ENCODE results near the gene LRP3.
"Not testable (repeated sequence)": the region's sequence is repeated elsewhere in the genome, so short reads cannot be mapped to it uniquely, and the experiment has no call there.

The LRP3 gene

GRCh38 chr19:33187183-33187540, 7.0 kb upstream of the LRP3 start:
- no peak overlapping the region for H3K4me3 ChIP-seq (ENCODE audit: low read depth, low read length)
- no peaks in the 10 kb centered on the region for H3K4me1 ChIP-seq
- no peak for DNase-seq
- no peaks in the 10 kb centered on the region for H3K27me3 ChIP-seq
- no peaks in the 10 kb centered on the region for H3K36me3 ChIP-seq
- H3K9me3 ChIP-seq = no peaks in the 10 kb centered on the region
- TF ChIP-seq CTCF (IDR thresholded peaks at IDR 0.05; ENCODE audit: low read depth, low read length) = no peak

GRCh38 chr19:33189453-33189852, 4.7 kb upstream of the LRP3 start:
- Histone ChIP-seq H3K9me3 (no peaks in the 10 kb centered on the region), H3K4me3 (ENCODE audit: low read depth, low read length) (no peak overlapping the region), H3K4me1 (no peaks in the 10 kb centered on the region), H3K36me3 (no peaks in the 10 kb centered on the region), H3K27me3 (no peaks in the 10 kb centered on the region)
- DNase-seq = no peak
- TF ChIP-seq CTCF (IDR thresholded peaks at IDR 0.05; ENCODE audit: low read depth, low read length) = no peak

- not testable (repeated sequence) for H3K27me3 ChIP-seq; H3K4me1 ChIP-seq; H3K4me3 ChIP-seq (ENCODE audit: low read depth, low read length); H3K36me3 ChIP-seq; H3K9me3 ChIP-seq; DNase-seq
These were observed 3.0 kb upstream of the LRP3 start for GRCh38 chr19:33191092-33191491.

GRCh38 chr19:33191501-33191900, 2.6 kb upstream of the LRP3 start:
- no peak overlapping the region for H3K4me3 ChIP-seq (ENCODE audit: low read depth, low read length)
- no peak for DNase-seq
- no peaks in the 10 kb centered on the region for H3K4me1 ChIP-seq
- peaks cover under 1% of the 10 kb centered on the region; the same call in 1 of the 2 replicates for H3K36me3 ChIP-seq
- no peaks in the 10 kb centered on the region for H3K27me3 ChIP-seq
- no peaks in the 10 kb centered on the region for H3K9me3 ChIP-seq
- no peak for TF ChIP-seq CTCF (IDR thresholded peaks at IDR 0.05; ENCODE audit: low read depth, low read length)

GRCh38 chr19:33192010-33192409, 2.1 kb upstream of the LRP3 start:
- H3K4me1 ChIP-seq = no peaks in the 10 kb centered on the region
- DNase-seq = no peak
- H3K4me3 ChIP-seq (ENCODE audit: low read depth, low read length) = no peak overlapping the region
- H3K27me3 ChIP-seq = no peaks in the 10 kb centered on the region
- H3K36me3 ChIP-seq = peaks cover 5% of the 10 kb centered on the region
- peak; percentile 45 for TF ChIP-seq CTCF (IDR thresholded peaks at IDR 0.05; ENCODE audit: low read depth, low read length)
- H3K9me3 ChIP-seq = no peaks in the 10 kb centered on the region

- Histone ChIP-seq H3K9me3 (no peaks in the 10 kb centered on the region), H3K4me3 (ENCODE audit: low read depth, low read length) (peak overlapping the region; percentile 33; the same call in 1 of the 2 replicates), H3K36me3 (peaks cover 11% of the 10 kb centered on the region), H3K27me3 (no peaks in the 10 kb centered on the region), H3K4me1 (no peaks in the 10 kb centered on the region)
- TF ChIP-seq CTCF (IDR thresholded peaks at IDR 0.05; ENCODE audit: low read depth, low read length) = no peak
- no peak for DNase-seq
These were observed 763 bp upstream of the LRP3 start for GRCh38 chr19:33193269-33193864.

GRCh38 chr19:33194532-33194885, 379 bp downstream of the LRP3 start:
- H3K36me3 ChIP-seq = peaks cover 17% of the 10 kb centered on the region
- no peaks in the 10 kb centered on the region for H3K4me1 ChIP-seq
- no peaks in the 10 kb centered on the region for H3K9me3 ChIP-seq
- peak overlapping the region; percentile 71 for H3K4me3 ChIP-seq (ENCODE audit: low read depth, low read length)
- no peak for DNase-seq
- H3K27me3 ChIP-seq = no peaks in the 10 kb centered on the region
- TF ChIP-seq CTCF (IDR thresholded peaks at IDR 0.05; ENCODE audit: low read depth, low read length) = no peak
